GM23338 (cell line): ENCODE results near the gene CD47.

ENCODE experiments used
- CTCF ChIP-seq, 2 experiments: fragments of 200-600 bp in 1 of 2; sonication (generic) in 1 of 2; conservative IDR thresholded peaks; 2 replicates each; pipeline versions ENCODE4 v1.5.1 to v1.6.1; 2016 to 2017; ENCODE audit warnings: antibody characterized with exemption in 2 of 2, low read depth in 2 of 2, mild to moderate bottlenecking in 2 of 2, moderate library complexity in 1 of 2
- EZH2phosphoT487 ChIP-seq: fragments of 200-600 bp; sonication (generic); IDR thresholded peaks from one replicate; pipeline ENCODE4 v1.8.1; 2018; ENCODE audit warnings: antibody characterized with exemption; ENCODE audit not compliant: unreplicated experiment
- POLR2AphosphoS5 ChIP-seq: IDR thresholded peaks from 2 replicates; pipeline ENCODE4 v1.6.1; 2016; ENCODE audit warnings: antibody characterized with exemption, low read depth

- TF ChIP-seq POLR2AphosphoS5 (no peak), CTCF (conservative IDR thresholded peaks at IDR 0.05; ENCODE audit: low read depth in 2 of 2) (no peak), EZH2phosphoT487 (no peak)
These were observed 2.7 kb downstream of the CD47 start for GRCh38 chr3:108088146-108088545.
